Caco-2 (cell line): ENCODE measurements around the gene RSPH6A. TPM values are rescaled to one million over a fixed set of nuclear protein-coding genes. Genes with fewer than 3 reads are reported as not detected.

Experiments used
- BruUV-seq: library from RNA; stranded (reverse); fragments of 400-500 nt; replicated peaks from 2 replicates; lab custom pipeline; 2021; lab: Mats Ljungman, UMichigan
- CTCF ChIA-PET: fragments of 300-600 bp; sonication (Branson Sonifier 250); formaldehyde crosslinking; loops from one replicate; lab custom pipeline; 2022; ENCODE audit warnings: antibody characterized with exemption; lab: Charles Lee
- POLR2A ChIA-PET: fragments of 300-600 bp; sonication (Branson Sonifier 250); formaldehyde crosslinking; loops from one replicate; lab custom pipeline; 2022; ENCODE audit warnings: antibody characterized with exemption; lab: Charles Lee
- DNase-seq, 2 experiments: peaks; one replicate each; pipeline versions ENCODE4 v3.0.0 to v3.0.0-alpha.2; 2020 to 2022
- H3K27me3 ChIP-seq: replicated peaks from 2 replicates; pipeline ENCODE4 v1.6.0; 2011; ENCODE audit warnings: low read length; ENCODE audit not compliant: control insufficient read depth, insufficient read depth
- H3K36me3 ChIP-seq: 2 replicates; pipeline ENCODE4 v1.5.1; 2011; ENCODE audit warnings: low read length; ENCODE audit not compliant: control insufficient read depth, insufficient read depth
- H3K4me1 ChIP-seq: fragments of 250-450 bp; sonication (Bioruptor Pico); 2 replicates; pipeline ENCODE4 v1.5.1; 2020; ENCODE audit warnings: mild to moderate bottlenecking
- H3K4me3 ChIP-seq: 2 replicates; pipeline ENCODE4 v1.5.1; 2011; ENCODE audit warnings: low read depth, mild to moderate bottlenecking, control low read depth, low read length
- H3K9me3 ChIP-seq: fragments of 250-450 bp; sonication (Bioruptor Pico); 2 replicates; pipeline ENCODE4 v1.5.1; 2020; ENCODE audit warnings: mild to moderate bottlenecking, moderate library complexity
- H3K27ac Mint-ChIP-seq: one replicate; pipeline ENCODE4 v1.8.0; 2022; ENCODE audit warnings: mixed read lengths; ENCODE audit not compliant: unreplicated experiment
- H3K27me3 Mint-ChIP-seq: one replicate; pipeline ENCODE4 v1.8.0; 2022; ENCODE audit warnings: mixed read lengths; ENCODE audit not compliant: insufficient read depth, unreplicated experiment
- H3K36me3 Mint-ChIP-seq: one replicate; pipeline ENCODE4 v1.8.0; 2022; ENCODE audit warnings: mild to moderate bottlenecking, mixed read lengths; ENCODE audit not compliant: insufficient read depth, unreplicated experiment
- H3K4me1 Mint-ChIP-seq: one replicate; pipeline ENCODE4 v1.8.0; 2022; ENCODE audit warnings: low read depth, mixed read lengths; ENCODE audit not compliant: unreplicated experiment
- H3K4me3 Mint-ChIP-seq: one replicate; pipeline ENCODE4 v1.8.0; 2022; ENCODE audit warnings: mild to moderate bottlenecking, moderate library complexity, mixed read lengths; ENCODE audit not compliant: unreplicated experiment
- H3K9me3 Mint-ChIP-seq: one replicate; pipeline ENCODE4 v1.8.0; 2022; ENCODE audit warnings: mixed read lengths; ENCODE audit not compliant: unreplicated experiment
- CTCF ChIP-seq, 2 experiments: fragments of 200-600 bp in 1 of 2; IDR thresholded peaks; 1 replicate in 1 of 2; 2 replicates in 1 of 2; pipeline versions ENCODE4 v1.5.1 to v1.8.0; 2011 to 2022; ENCODE audit warnings: antibody characterized with exemption in 1 of 2, control low read depth in 1 of 2, inconsistent platforms in 1 of 2, low read depth in 1 of 2, low read length in 1 of 2, mild to moderate bottlenecking in 1 of 2, moderate library complexity in 1 of 2; ENCODE audit not compliant: insufficient read depth in 1 of 2, severe bottlenecking in 1 of 2, unreplicated experiment in 1 of 2
- intact Hi-C: fragments of 100-400 bp; cut with micrococcal nuclease; formaldehyde crosslinking; loops from one replicate; pipeline ENCODE4 v1.10.0; 2022; ENCODE audit not compliant: unreplicated experiment
- total RNA-seq: library from RNA; stranded (reverse); gene quantifications from 2 replicates; pipeline ENCODE4 v1.2.3, GENCODE V29; 2022

Gene RSPH6A
- total RNA-seq, 1 experiment from 2014 or later: 0.23 TPM

GRCh38 chr19:45782162-45782691 lies 32.9 kb downstream of the RSPH6A start, which contains the start of gene DMPK:
DMPK (minus strand) TSS chr19:45782490; CDS start chr19:45782352, 138 bp downstream.
- H3K4me3 Mint-ChIP-seq: no peak within 1 kb of the TSS
- ChIA-PET POLR2A (interaction anchor here (0.5 to 1.3 kb wide), 10 partner anchors 7 to 1114 kb away, joined by 3 to 14 read pairs (median 5); partner anchors contain the start of genes CCDC61, QPCTL and SYMPK), CTCF (interaction anchor here (0.5 to 2.7 kb wide), 10 partner anchors 8 to 613 kb away, joined by 3 to 10 read pairs (median 6); partner anchors contain the start of gene DMWD)
- DNase-seq: peak in 1 of 2 experiments; percentile 47
- TF ChIP-seq CTCF (IDR thresholded peaks at IDR 0.05; ENCODE audit: insufficient read depth in 1 of 2, low read depth in 1 of 2, low read length in 1 of 2, severe bottlenecking in 1 of 2, unreplicated experiment in 1 of 2): no peak
- H3K4me3 ChIP-seq: peak within 1 kb of the TSS; percentile 21
- H3K36me3 ChIP-seq: no peaks in the 10 kb centered on the region
- intact Hi-C loops: no loop called here
- no peak within 1 kb of the TSS for H3K27ac Mint-ChIP-seq
- no peaks in the 10 kb centered on the region for H3K27me3 Mint-ChIP-seq
- H3K27me3 ChIP-seq: no peaks in the 10 kb centered on the region
- H3K36me3 Mint-ChIP-seq: peaks cover 63% of the 10 kb centered on the region
- H3K9me3 ChIP-seq: no peaks in the 10 kb centered on the region
- peaks cover 18% of the 10 kb centered on the region for H3K4me1 Mint-ChIP-seq
- no peaks in the 10 kb centered on the region for H3K9me3 Mint-ChIP-seq
- no TSS peak for BruUV-seq
- peaks cover 15% of the 10 kb centered on the region for H3K4me1 ChIP-seq

- Mint-ChIP-seq H3K27me3 (no peaks in the 10 kb centered on the region), H3K27ac (no peak overlapping the region), H3K9me3 (no peaks in the 10 kb centered on the region), H3K4me1 (peaks cover 18% of the 10 kb centered on the region), H3K4me3 (no peak overlapping the region), H3K36me3 (peaks cover 67% of the 10 kb centered on the region)
- Histone ChIP-seq H3K4me3 (peak overlapping the region; percentile 21), H3K36me3 (no peaks in the 10 kb centered on the region), H3K27me3 (no peaks in the 10 kb centered on the region), H3K4me1 (peaks cover 15% of the 10 kb centered on the region), H3K9me3 (no peaks in the 10 kb centered on the region)
- no peak for DNase-seq
- BruUV-seq: no TSS peak
- CTCF ChIA-PET: interaction anchor here (1.7 to 2.7 kb wide), 2 partner anchors 11 to 18 kb away, joined by 10 read pairs; no protein-coding TSS in a partner anchor
- POLR2A ChIA-PET: interaction anchor here (0.5 to 1.2 kb wide), 2 partner anchors 19 to 214 kb away, joined by 4 to 14 read pairs; partner anchors contain the start of gene CCDC61
- TF ChIP-seq CTCF (IDR thresholded peaks at IDR 0.05; ENCODE audit: insufficient read depth in 1 of 2, low read depth in 1 of 2, low read length in 1 of 2, severe bottlenecking in 1 of 2, unreplicated experiment in 1 of 2): no peak
- intact Hi-C loops: no loop called here
These were observed 33.6 kb downstream of the RSPH6A start for GRCh38 chr19:45781214-45782161.
